Measurements from ENCODE around the gene WNT5A. TPM values are rescaled to one million over a fixed set of nuclear protein-coding genes. Genes with fewer than 3 reads are reported as not detected.

The WNT5A gene
- total and polyA plus RNA-seq, 2 donors (not counting 3 experiments of a cell fraction or from before 2014, with no cell fraction given) = 0.08 to 0.33 TPM

DNA sequence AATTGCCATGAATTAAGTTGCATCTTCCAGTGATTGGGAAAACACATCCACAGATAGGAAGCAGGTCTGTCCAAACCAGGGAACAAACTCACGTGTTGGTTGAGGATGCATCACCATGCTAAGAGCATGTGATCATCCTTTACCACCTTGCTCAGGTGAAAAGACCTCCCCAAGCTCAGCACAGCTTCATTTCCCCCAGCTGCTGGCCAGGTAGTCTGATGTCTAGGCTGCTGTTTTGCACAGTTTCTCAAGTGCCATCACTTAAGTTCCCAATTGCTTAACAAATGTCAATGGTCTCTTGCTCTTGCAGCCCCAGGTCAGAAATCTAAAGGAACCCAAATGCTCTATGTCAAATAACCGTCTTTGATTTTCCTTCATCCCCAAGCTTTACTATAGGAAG, 34.2 kb downstream of the WNT5A start:
- BruUV-seq (replicated peaks) = no TSS peak
- Histone ChIP-seq H3K4me3 (replicated peaks in 1 of 3; ENCODE audit: insufficient read depth in 1 of 3, low read depth in 1 of 3, low read length in 3 of 3) (no peak overlapping the region), H2AFZ (ENCODE audit: low read depth, low read length) (no peak overlapping the region), H3K9ac (replicated peaks; ENCODE audit: extremely low read depth, insufficient read depth, low read length) (no peak overlapping the region), H4K20me1 (replicated peaks; ENCODE audit: control insufficient read depth, extremely low read depth, insufficient read depth, low read length) (no peaks in the 10 kb centered on the region), H3K9me1 (replicated peaks; ENCODE audit: control insufficient read depth, extremely low read depth, insufficient read depth, low read length) (no peaks in the 10 kb centered on the region), H3K4me2 (ENCODE audit: insufficient read depth, low read length) (no peak overlapping the region), H3K79me2 (ENCODE audit: control insufficient read depth, insufficient read depth, low read length) (no peaks in the 10 kb centered on the region), H3K27ac (ENCODE audit: insufficient read depth, low read depth, low read length) (no peak overlapping the region), H3K9me3 (replicated peaks; ENCODE audit: control insufficient read depth, insufficient read depth, low read length) (no peaks in the 10 kb centered on the region), H3K4me1 (ENCODE audit: control insufficient read depth, extremely low read depth, insufficient read depth, low read length) (no peaks in the 10 kb centered on the region), H3K27me3 (ENCODE audit: control insufficient read depth in 2 of 2, insufficient read depth in 2 of 2, low read length in 2 of 2) (no peaks in the 10 kb centered on the region), H3K36me3 (ENCODE audit: control insufficient read depth in 2 of 2, extremely low read depth in 1 of 2, insufficient read depth in 2 of 2, low read length in 2 of 2) (no peaks in the 10 kb centered on the region)
- no peak for FAIRE-seq
- POLR2A ChIA-PET = no interaction called here
- TF ChIP-seq POLR2A (IDR thresholded peaks at IDR 0.05; ENCODE audit: low read depth, low read length) (no peak), GATA2 (IDR thresholded peaks at IDR 0.05; ENCODE audit: insufficient read depth, insufficient read length, low read depth, low read length) (no peak), POLR2AphosphoS5 (IDR thresholded peaks at IDR 0.05; ENCODE audit: insufficient read depth, low read depth, low read length) (no peak), MYC (IDR thresholded peaks at IDR 0.05; ENCODE audit: low read depth, low read length) (no peak), EZH2 (IDR thresholded peaks at IDR 0.05; ENCODE audit: borderline replicate concordance, low read depth, low read length, severe bottlenecking) (no peak), JUN (IDR thresholded peaks at IDR 0.05; ENCODE audit: borderline replicate concordance, insufficient read depth, insufficient read length, low read depth) (no peak), FOS (IDR thresholded peaks at IDR 0.05; ENCODE audit: borderline replicate concordance, insufficient read depth, low read length) (no peak)
- TF ChIP-seq, protein P1, sequence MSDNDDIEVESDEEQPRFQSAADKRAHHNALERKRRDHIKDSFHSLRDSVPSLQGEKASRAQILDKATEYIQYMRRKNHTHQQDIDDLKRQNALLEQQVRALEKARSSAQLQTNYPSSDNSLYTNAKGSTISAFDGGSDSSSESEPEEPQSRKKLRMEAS (IDR thresholded peaks at IDR 0.05; ENCODE audit: insufficient read depth, insufficient read length) = no peak
- TF ChIP-seq, protein P2, sequence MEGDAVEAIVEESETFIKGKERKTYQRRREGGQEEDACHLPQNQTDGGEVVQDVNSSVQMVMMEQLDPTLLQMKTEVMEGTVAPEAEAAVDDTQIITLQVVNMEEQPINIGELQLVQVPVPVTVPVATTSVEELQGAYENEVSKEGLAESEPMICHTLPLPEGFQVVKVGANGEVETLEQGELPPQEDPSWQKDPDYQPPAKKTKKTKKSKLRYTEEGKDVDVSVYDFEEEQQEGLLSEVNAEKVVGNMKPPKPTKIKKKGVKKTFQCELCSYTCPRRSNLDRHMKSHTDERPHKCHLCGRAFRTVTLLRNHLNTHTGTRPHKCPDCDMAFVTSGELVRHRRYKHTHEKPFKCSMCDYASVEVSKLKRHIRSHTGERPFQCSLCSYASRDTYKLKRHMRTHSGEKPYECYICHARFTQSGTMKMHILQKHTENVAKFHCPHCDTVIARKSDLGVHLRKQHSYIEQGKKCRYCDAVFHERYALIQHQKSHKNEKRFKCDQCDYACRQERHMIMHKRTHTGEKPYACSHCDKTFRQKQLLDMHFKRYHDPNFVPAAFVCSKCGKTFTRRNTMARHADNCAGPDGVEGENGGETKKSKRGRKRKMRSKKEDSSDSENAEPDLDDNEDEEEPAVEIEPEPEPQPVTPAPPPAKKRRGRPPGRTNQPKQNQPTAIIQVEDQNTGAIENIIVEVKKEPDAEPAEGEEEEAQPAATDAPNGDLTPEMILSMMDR (IDR thresholded peaks at IDR 0.05; ENCODE audit: extremely low read depth in 1 of 2, insufficient read depth in 1 of 2, low read depth in 1 of 2, low read length in 2 of 2) = no peak
- intact Hi-C loops (cut with micrococcal nuclease) (no loop called here), dilution Hi-C loops (cut with MboI; ENCODE audit: extremely low pct_ligation_motif_present, low sequenced_read_pairs) (no loop called here)
- DNase-seq (ENCODE audit: low read depth, low spot score) = no peak
- CTCF ChIA-PET = no interaction called here

Data from endothelial cell of umbilical vein (primary cell).